Measurements from ENCODE around the gene EFNA3. TPM values are rescaled to one million over a fixed set of nuclear protein-coding genes. Genes with fewer than 3 reads are reported as not detected.

The EFNA3 gene
- total and polyA plus RNA-seq, 2 experiments from 2014 or later: 10.3 to 13.6 TPM

GRCh38 chr1:155092131-155092530 lies 13.5 kb downstream of the EFNA3 start:
- Mint-ChIP-seq H3K27ac (no peak overlapping the region), H3K4me1 (peaks cover 27% of the 10 kb centered on the region), H3K36me3 (ENCODE audit: low read depth) (no peaks in the 10 kb centered on the region; the same call in 2 of the 3 replicates), H3K27me3 (ENCODE audit: insufficient read depth, low read depth, poor library complexity) (peaks cover 25% of the 10 kb centered on the region), H3K9me3 (no peaks in the 10 kb centered on the region), H3K4me3 (no peak overlapping the region)
- Histone ChIP-seq H2AFZ (no peak overlapping the region), H3K4me3 (no peak overlapping the region), H3K4me1 (ENCODE audit: insufficient read depth) (peaks cover 7% of the 10 kb centered on the region; the same call in 1 of the 2 replicates), H3K79me2 (replicated peaks; ENCODE audit: insufficient read depth) (no peaks in the 10 kb centered on the region), H3K27me3 (ENCODE audit: insufficient read depth) (peaks cover 10% of the 10 kb centered on the region; the same call in 1 of the 2 replicates), H3F3A (replicated peaks; ENCODE audit: low read depth) (0 out of 2 replicates have a peak, but pooled peaks cover 9% of the 10 kb centered on the region), H3K27ac (ENCODE audit: low read depth) (no peak overlapping the region), H3K4me2 (no peak overlapping the region), H4K20me1 (replicated peaks; ENCODE audit: insufficient read depth) (no peaks in the 10 kb centered on the region), H3K36me3 (ENCODE audit: insufficient read depth) (no peaks in the 10 kb centered on the region), H3K9me2 (ENCODE audit: insufficient read depth) (no peaks in the 10 kb centered on the region)
- no peak for TF ChIP-seq EZH2phosphoT487 (IDR thresholded peaks at IDR 0.05; ENCODE audit: unreplicated experiment)
- DNase-seq (ENCODE audit: low spot score): no peak
- no peak for ATAC-seq

DNA sequence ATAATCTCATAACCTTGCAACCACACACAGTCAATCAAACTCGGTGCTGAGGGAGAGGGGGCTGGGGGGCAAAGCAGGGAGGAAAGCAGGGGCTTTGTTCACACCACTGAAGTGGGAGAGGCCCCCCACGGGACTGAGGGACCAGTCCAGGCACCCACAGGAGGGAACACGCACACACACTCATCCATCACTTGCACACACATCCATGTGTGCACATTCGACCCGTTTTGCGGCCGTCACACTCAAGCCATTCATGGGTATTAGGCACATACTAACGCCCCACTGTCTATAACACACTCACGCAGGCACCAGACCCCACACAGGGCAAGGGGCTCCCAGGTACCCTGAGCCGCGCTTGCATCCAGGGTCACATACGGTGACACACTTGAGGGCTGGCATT lies 14.0 kb downstream of the EFNA3 start:
- Histone ChIP-seq H3K36me3 (ENCODE audit: insufficient read depth) (no peaks in the 10 kb centered on the region), H3K79me2 (replicated peaks; ENCODE audit: insufficient read depth) (no peaks in the 10 kb centered on the region), H3K4me3 (no peak overlapping the region), H3K4me1 (ENCODE audit: insufficient read depth) (peaks cover 7% of the 10 kb centered on the region; the same call in 1 of the 2 replicates), H3K27me3 (ENCODE audit: insufficient read depth) (peaks cover 10% of the 10 kb centered on the region; the same call in 1 of the 2 replicates), H3K9me2 (ENCODE audit: insufficient read depth) (no peaks in the 10 kb centered on the region), H2AFZ (no peak overlapping the region), H3K27ac (ENCODE audit: low read depth) (no peak overlapping the region), H3K4me2 (no peak overlapping the region), H3F3A (replicated peaks; ENCODE audit: low read depth) (0 out of 2 replicates have a peak, but pooled peaks cover 9% of the 10 kb centered on the region), H4K20me1 (replicated peaks; ENCODE audit: insufficient read depth) (no peaks in the 10 kb centered on the region)
- Mint-ChIP-seq H3K9me3 (no peaks in the 10 kb centered on the region), H3K36me3 (ENCODE audit: low read depth) (no peaks in the 10 kb centered on the region; the same call in 2 of the 3 replicates), H3K4me1 (peaks cover 22% of the 10 kb centered on the region), H3K27me3 (ENCODE audit: insufficient read depth, low read depth, poor library complexity) (peaks cover 21% of the 10 kb centered on the region), H3K4me3 (no peak overlapping the region; the same call in 2 of the 3 replicates), H3K27ac (no peak overlapping the region)
- ATAC-seq: no peak
- TF ChIP-seq, protein P1, sequence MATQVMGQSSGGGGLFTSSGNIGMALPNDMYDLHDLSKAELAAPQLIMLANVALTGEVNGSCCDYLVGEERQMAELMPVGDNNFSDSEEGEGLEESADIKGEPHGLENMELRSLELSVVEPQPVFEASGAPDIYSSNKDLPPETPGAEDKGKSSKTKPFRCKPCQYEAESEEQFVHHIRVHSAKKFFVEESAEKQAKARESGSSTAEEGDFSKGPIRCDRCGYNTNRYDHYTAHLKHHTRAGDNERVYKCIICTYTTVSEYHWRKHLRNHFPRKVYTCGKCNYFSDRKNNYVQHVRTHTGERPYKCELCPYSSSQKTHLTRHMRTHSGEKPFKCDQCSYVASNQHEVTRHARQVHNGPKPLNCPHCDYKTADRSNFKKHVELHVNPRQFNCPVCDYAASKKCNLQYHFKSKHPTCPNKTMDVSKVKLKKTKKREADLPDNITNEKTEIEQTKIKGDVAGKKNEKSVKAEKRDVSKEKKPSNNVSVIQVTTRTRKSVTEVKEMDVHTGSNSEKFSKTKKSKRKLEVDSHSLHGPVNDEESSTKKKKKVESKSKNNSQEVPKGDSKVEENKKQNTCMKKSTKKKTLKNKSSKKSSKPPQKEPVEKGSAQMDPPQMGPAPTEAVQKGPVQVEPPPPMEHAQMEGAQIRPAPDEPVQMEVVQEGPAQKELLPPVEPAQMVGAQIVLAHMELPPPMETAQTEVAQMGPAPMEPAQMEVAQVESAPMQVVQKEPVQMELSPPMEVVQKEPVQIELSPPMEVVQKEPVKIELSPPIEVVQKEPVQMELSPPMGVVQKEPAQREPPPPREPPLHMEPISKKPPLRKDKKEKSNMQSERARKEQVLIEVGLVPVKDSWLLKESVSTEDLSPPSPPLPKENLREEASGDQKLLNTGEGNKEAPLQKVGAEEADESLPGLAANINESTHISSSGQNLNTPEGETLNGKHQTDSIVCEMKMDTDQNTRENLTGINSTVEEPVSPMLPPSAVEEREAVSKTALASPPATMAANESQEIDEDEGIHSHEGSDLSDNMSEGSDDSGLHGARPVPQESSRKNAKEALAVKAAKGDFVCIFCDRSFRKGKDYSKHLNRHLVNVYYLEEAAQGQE (IDR thresholded peaks at IDR 0.05; ENCODE audit: unreplicated experiment): no peak
- TF ChIP-seq ZNF462 (CRISPR knock-in tag; IDR thresholded peaks at IDR 0.05): no peak
- no peak for TF ChIP-seq EZH2phosphoT487 (IDR thresholded peaks at IDR 0.05; ENCODE audit: unreplicated experiment)
- TF ChIP-seq POLR2AphosphoS5 (IDR thresholded peaks at IDR 0.05; ENCODE audit: low read depth): no peak
- no peak for TF ChIP-seq ZNF114 (CRISPR knock-in tag; IDR thresholded peaks at IDR 0.05)
- no peak for TF ChIP-seq EZH2 (IDR thresholded peaks at IDR 0.05; ENCODE audit: low read depth, unreplicated experiment)
- TF ChIP-seq CREB1 (CRISPR knock-in tag; IDR thresholded peaks at IDR 0.05; ENCODE audit: low read depth): no peak
- TF ChIP-seq, protein P2, sequence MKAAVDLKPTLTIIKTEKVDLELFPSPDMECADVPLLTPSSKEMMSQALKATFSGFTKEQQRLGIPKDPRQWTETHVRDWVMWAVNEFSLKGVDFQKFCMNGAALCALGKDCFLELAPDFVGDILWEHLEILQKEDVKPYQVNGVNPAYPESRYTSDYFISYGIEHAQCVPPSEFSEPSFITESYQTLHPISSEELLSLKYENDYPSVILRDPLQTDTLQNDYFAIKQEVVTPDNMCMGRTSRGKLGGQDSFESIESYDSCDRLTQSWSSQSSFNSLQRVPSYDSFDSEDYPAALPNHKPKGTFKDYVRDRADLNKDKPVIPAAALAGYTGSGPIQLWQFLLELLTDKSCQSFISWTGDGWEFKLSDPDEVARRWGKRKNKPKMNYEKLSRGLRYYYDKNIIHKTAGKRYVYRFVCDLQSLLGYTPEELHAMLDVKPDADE (IDR thresholded peaks at IDR 0.05): no peak
- no peak for DNase-seq (ENCODE audit: low spot score)
